GM12801 (cell line): ENCODE results near the gene ARFGEF3.

Source experiments
- CTCF ChIP-seq: IDR thresholded peaks from one replicate; pipeline ENCODE4 v1.5.1; 2011; ENCODE audit warnings: control low read depth; ENCODE audit not compliant: insufficient read length; ENCODE audit errors: extremely low read depth

Gene ARFGEF3

DNA sequence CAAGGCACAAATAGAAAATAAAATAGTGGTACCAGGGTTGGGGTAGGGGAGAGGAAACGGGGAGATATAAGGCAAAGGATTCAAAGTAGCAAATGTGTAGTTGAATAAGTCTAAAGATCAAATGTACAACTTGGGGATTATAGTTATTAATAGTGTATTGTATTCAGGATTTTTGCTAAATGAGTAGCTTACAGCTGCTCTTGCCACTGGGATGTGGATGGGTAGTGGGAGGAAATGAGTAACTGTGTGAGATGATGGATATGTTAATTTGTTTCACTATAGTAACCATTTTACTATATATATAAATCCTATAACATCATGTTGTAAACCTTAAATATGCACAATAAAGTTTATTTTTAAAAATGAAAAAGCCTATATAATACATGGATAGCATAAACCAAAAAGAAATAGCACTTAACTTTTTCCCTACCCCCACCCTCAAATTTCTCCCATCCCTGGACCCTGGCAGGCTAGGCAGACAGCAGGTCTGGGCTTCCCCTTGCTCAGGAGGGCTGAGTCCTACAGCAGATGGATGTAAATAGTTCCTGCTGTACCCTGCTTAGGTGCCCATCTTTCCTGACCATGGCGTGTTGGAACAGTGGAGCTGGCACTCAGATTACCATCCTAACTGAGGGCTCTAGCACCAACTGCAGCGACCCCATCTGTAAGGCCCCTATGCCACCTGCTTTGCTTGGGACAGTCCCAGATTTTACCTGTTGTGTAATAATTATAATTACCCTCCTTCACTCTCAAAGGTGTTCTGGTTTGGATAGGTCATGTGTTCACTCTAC lies 85.1 kb downstream of the ARFGEF3 start:
- TF ChIP-seq CTCF, result no peak

- TF ChIP-seq CTCF, result no peak
These were observed 86.3 kb downstream of the ARFGEF3 start for GRCh38 chr6:138248011-138248410.

- TF ChIP-seq CTCF, result no peak
These were observed 87.1 kb downstream of the ARFGEF3 start for GRCh38 chr6:138248878-138249277.

- no peak for TF ChIP-seq CTCF
These were observed 88.3 kb downstream of the ARFGEF3 start for GRCh38 chr6:138250053-138250452.

DNA sequence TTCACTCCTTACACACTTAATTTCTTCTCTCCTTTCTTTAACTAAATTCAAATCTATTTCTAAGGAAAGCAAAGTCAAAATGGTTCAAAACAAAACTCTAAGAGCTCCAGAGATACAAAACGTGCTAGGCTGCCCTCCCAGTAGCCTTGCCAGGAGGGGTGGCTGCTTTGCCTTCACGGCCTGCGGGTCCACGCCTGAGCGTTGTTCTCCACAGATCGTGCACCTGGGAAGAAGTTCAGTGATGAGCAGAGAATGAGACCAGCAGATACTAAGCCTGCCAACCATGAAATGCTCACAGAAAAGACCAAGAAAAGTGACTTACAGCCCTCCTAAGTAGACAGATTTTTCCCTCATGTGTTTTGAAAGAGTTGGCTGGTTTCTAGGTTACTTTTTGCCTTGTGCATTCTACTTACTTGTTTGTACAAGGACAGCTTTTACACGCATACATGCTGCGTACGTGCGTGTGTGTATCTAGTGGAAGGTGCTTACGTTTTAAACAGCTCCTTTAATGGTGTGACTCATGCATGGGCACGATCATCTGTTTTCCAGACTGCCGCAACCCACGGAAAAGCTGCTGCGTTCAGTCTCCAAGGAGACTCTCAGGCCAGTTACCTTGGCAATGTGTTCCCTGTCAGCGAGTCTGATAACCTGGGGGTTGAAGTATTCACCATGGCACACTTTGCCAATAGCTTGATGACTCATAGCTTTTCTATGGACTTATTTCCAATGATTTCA lies 88.9 kb downstream of the ARFGEF3 start:
- TF ChIP-seq CTCF, result no peak

GRCh38 chr6:138253731-138254130 lies 92.0 kb downstream of the ARFGEF3 start:
- TF ChIP-seq CTCF, result no peak

GRCh38 chr6:138255443-138255842 lies 93.7 kb downstream of the ARFGEF3 start:
- TF ChIP-seq CTCF, result no peak
